Smooth muscle cell (in vitro differentiated cells): Measurements from ENCODE around the gene SAMD11. TPM values are rescaled to one million over a fixed set of nuclear protein-coding genes. Genes with fewer than 3 reads are reported as not detected.

Experiments
- DNase-seq: peaks from one replicate; lab custom pipeline; 2025; ENCODE audit not compliant: unreplicated experiment; lab: John Stamatoyannopoulos, UW
- H2AFZ ChIP-seq: fragments of 200-600 bp; sonication (generic); 2 replicates; pipeline ENCODE4 v1.6.0; 2016; ENCODE audit warnings: antibody characterized with exemption, low read depth, mild to moderate bottlenecking
- H3F3A ChIP-seq: fragments of 200-600 bp; sonication (generic); 2 replicates; pipeline ENCODE4 v1.6.0; 2017; ENCODE audit warnings: antibody characterized with exemption, low read depth
- H3K27ac ChIP-seq: fragments of 200-600 bp; sonication (generic); 2 replicates; pipeline ENCODE4 v1.5.1; 2016; ENCODE audit warnings: low read depth, mild to moderate bottlenecking
- H3K27me3 ChIP-seq: fragments of 200-600 bp; sonication (generic); 2 replicates; pipeline ENCODE4 v1.6.1; 2016; ENCODE audit warnings: low read depth, mild to moderate bottlenecking
- H3K36me3 ChIP-seq: fragments of 200-600 bp; sonication (generic); 2 replicates; pipeline ENCODE4 v1.5.1; 2016; ENCODE audit warnings: low read depth
- H3K4me1 ChIP-seq: fragments of 200-600 bp; sonication (generic); 2 replicates; pipeline ENCODE4 v1.5.1; 2016; ENCODE audit warnings: low read depth
- H3K4me2 ChIP-seq: fragments of 200-600 bp; sonication (generic); 2 replicates; pipeline ENCODE4 v1.6.0; 2016; ENCODE audit warnings: mild to moderate bottlenecking
- H3K4me3 ChIP-seq: fragments of 200-600 bp; sonication (generic); 2 replicates; pipeline ENCODE4 v1.5.1; 2016; ENCODE audit warnings: mild to moderate bottlenecking
- H3K79me2 ChIP-seq: fragments of 200-600 bp; sonication (generic); 2 replicates; pipeline ENCODE4 v1.6.0; 2016; ENCODE audit warnings: low read depth, mild to moderate bottlenecking
- H3K9ac ChIP-seq: fragments of 200-600 bp; sonication (generic); 2 replicates; pipeline ENCODE4 v1.6.0; 2016; ENCODE audit warnings: low read depth
- H3K9me3 ChIP-seq: fragments of 200-600 bp; sonication (generic); replicated peaks from 2 replicates; pipeline ENCODE4 v1.5.1; 2016; ENCODE audit warnings: low read depth
- H4K20me1 ChIP-seq: fragments of 200-600 bp; sonication (generic); 2 replicates; pipeline ENCODE4 v1.6.0; 2016; ENCODE audit warnings: low read depth
- CTCF ChIP-seq: fragments of 200-600 bp; sonication (generic); IDR thresholded peaks from 2 replicates; pipeline ENCODE4 v1.5.1; 2017; ENCODE audit warnings: borderline replicate concordance, mild to moderate bottlenecking, antibody characterized with exemption; ENCODE audit not compliant: insufficient read depth, poor library complexity, severe bottlenecking
- WGBS: methylation state at CpG from one replicate; pipeline ENCODE4 v1.1.7; 2016; ENCODE audit warnings: low lambda C conversion rate; 5-methylcytosine and 5-hydroxymethylcytosine counted together
- polyA plus RNA-seq: library from polyadenylated mRNA; unstranded; fragments of >200 nt; fragmentation: Nextera tagmentation; extraction: Ambion mirVana; gene quantifications from 2 replicates; pipeline ENCODE4 v1.2.1, GENCODE V29; 2016
- total RNA-seq: library from RNA; depleted of rRNA; stranded (reverse); fragments of >200 nt; gene quantifications from 2 replicates; pipeline ENCODE4 v1.2.3, GENCODE V29; 2014

The SAMD11 gene
- total and polyA plus RNA-seq, 2 experiments from 2014 or later: 18.0 to 21.1 TPM

GRCh38 chr1:980602-981395, 57.1 kb downstream of the SAMD11 start:
- WGBS: 87% methylated on average over 35 of the region's 35 CpGs
- no peak for DNase-seq

GRCh38 chr1:981491-981954, 57.8 kb downstream of the SAMD11 start:
- Histone ChIP-seq H3F3A (no peaks in the 10 kb centered on the region), H3K79me2 (no peaks in the 10 kb centered on the region), H3K9me3 (no peaks in the 10 kb centered on the region), H3K9ac (no peak overlapping the region), H2AFZ (no peak overlapping the region), H3K4me1 (no peaks in the 10 kb centered on the region), H3K4me3 (no peak overlapping the region), H3K36me3 (no peaks in the 10 kb centered on the region), H3K27ac (no peak overlapping the region), H4K20me1 (no peaks in the 10 kb centered on the region), H3K27me3 (peaks cover 15% of the 10 kb centered on the region), H3K4me2 (no peak overlapping the region)
- no peak for TF ChIP-seq CTCF
- DNase-seq: no peak
- 88% methylated on average over 21 of the region's 21 CpGs for WGBS

More at GRCh38 chr1:980602-981395, 57.1 kb downstream of the SAMD11 start:
- H3K27me3 ChIP-seq: peaks cover 15% of the 10 kb centered on the region
- no peaks in the 10 kb centered on the region for H3K9me3 ChIP-seq
- no peaks in the 10 kb centered on the region for H3K36me3 ChIP-seq
- no peaks in the 10 kb centered on the region for H4K20me1 ChIP-seq
- TF ChIP-seq CTCF: no peak
- H2AFZ ChIP-seq: no peak overlapping the region
- H3K79me2 ChIP-seq: no peaks in the 10 kb centered on the region
- no peaks in the 10 kb centered on the region for H3F3A ChIP-seq
- H3K9ac ChIP-seq: no peak overlapping the region
- no peak overlapping the region for H3K27ac ChIP-seq
- H3K4me1 ChIP-seq: no peaks in the 10 kb centered on the region
- no peak overlapping the region for H3K4me3 ChIP-seq
- no peak overlapping the region for H3K4me2 ChIP-seq

DNA sequence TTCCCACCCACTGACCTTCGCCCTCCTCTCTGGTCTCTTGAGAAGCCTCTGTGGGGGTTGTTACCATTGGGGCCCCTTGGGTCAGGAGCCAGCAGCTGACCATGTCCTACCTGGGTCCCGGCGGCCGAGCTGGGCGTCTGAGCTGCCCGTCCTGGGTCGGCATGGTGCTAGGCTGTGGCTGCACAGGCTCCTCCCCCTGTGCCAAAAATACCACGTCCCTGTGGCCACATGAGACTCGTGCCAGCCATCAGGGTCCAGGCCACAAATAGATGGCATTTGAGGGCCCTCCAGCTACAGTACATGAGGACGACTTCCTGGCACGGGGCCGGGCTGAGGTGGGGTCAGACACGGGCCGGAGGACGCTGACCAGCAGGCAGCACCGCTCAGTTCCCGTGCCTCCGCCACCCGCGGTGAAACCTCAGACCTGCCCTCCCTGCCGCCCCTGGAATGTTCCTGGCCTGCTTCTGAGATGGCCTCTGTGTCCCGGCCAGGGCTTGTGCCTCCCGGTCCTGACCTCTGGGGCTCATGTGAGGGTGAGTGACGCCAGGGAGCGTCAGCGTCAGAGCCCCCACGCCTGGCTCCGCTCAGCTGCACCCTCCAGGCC, 58.3 kb downstream of the SAMD11 start, which contains the start of gene PERM1:
TSS of gene PERM1 (minus strand) at position 139 of the 604 bp plus-strand sequence. CDS start 1,064 bp downstream, outside the sequence.
- no peaks in the 10 kb centered on the region for H3F3A ChIP-seq
- H3K79me2 ChIP-seq: no peaks in the 10 kb centered on the region
- no peak within 1 kb of the TSS for H3K27ac ChIP-seq
- peaks cover 15% of the 10 kb centered on the region for H3K27me3 ChIP-seq
- H3K4me3 ChIP-seq: no peak within 1 kb of the TSS
- H2AFZ ChIP-seq: no peak within 1 kb of the TSS
- H3K36me3 ChIP-seq: no peaks in the 10 kb centered on the region
- no peak within 1 kb of the TSS for H3K9ac ChIP-seq
- H4K20me1 ChIP-seq: no peaks in the 10 kb centered on the region
- H3K9me3 ChIP-seq: no peaks in the 10 kb centered on the region
- no peak within 1 kb of the TSS for H3K4me2 ChIP-seq
- no peak for TF ChIP-seq CTCF
- no peaks in the 10 kb centered on the region for H3K4me1 ChIP-seq
- 87% methylated on average over 28 of the region's 28 CpGs for WGBS
- DNase-seq: no peak
